AG09319 (cell line): ENCODE data around the gene RYR3.
"Not testable (repeated sequence)": the region's sequence is repeated elsewhere in the genome, so short reads cannot be mapped to it uniquely, and the experiment has no call there.

ENCODE experiments used
- DNase-seq: peaks from one replicate; pipeline ENCODE4 v3.0.0-alpha.2; 2010; ENCODE audit warnings: low read depth; ENCODE audit errors: extremely low read depth
- TF ChIP-seq, protein P1 (sequence below): IDR thresholded peaks from 2 replicates; pipeline ENCODE4 v1.5.1; 2011; ENCODE audit warnings: low read depth, mild to moderate bottlenecking, inconsistent platforms, low read length, moderate library complexity

Gene RYR3

GRCh38 chr15:33808720-33809457 is 498.1 kb downstream of the RYR3 start:
- no peak for DNase-seq
- TF ChIP-seq, protein P1, sequence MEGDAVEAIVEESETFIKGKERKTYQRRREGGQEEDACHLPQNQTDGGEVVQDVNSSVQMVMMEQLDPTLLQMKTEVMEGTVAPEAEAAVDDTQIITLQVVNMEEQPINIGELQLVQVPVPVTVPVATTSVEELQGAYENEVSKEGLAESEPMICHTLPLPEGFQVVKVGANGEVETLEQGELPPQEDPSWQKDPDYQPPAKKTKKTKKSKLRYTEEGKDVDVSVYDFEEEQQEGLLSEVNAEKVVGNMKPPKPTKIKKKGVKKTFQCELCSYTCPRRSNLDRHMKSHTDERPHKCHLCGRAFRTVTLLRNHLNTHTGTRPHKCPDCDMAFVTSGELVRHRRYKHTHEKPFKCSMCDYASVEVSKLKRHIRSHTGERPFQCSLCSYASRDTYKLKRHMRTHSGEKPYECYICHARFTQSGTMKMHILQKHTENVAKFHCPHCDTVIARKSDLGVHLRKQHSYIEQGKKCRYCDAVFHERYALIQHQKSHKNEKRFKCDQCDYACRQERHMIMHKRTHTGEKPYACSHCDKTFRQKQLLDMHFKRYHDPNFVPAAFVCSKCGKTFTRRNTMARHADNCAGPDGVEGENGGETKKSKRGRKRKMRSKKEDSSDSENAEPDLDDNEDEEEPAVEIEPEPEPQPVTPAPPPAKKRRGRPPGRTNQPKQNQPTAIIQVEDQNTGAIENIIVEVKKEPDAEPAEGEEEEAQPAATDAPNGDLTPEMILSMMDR: no peak

GRCh38 chr15:33810073-33810595 is 499.4 kb downstream of the RYR3 start:
- TF ChIP-seq, protein P1: no peak
- no peak for DNase-seq

- no peak for DNase-seq
- TF ChIP-seq, protein P1: no peak
These were observed 500.0 kb downstream of the RYR3 start for GRCh38 chr15:33810806-33811205.

DNA sequence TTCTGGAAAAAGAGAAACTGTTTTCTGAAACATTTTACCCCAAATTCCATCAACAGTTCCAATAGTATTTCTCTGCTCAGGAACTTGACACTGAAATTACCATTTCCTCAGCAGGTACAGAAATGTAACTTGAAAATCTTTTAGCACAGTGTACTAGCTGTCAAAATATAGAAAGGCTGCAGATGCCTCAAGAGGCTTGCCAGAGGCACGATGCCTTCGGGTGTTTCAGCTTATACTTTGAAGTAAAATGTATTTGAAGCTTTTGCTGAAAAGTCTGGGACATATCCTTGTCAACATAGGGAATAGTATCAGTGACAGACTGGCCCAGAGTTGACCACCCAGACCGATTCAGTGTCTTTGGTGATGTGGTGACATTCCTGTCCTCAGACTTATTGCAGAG is 503.1 kb downstream of the RYR3 start:
- TF ChIP-seq, protein P1: no peak
- no peak for DNase-seq

GRCh38 chr15:33819499-33819898 is 508.7 kb downstream of the RYR3 start:
- DNase-seq: not testable (repeated sequence)

- no peak for DNase-seq
- TF ChIP-seq, protein P1: no peak
These were observed 511.7 kb downstream of the RYR3 start for GRCh38 chr15:33822479-33822878.

- no peak for DNase-seq
- TF ChIP-seq, protein P1: no peak
These were observed 512.4 kb downstream of the RYR3 start for GRCh38 chr15:33823119-33823518.

GRCh38 chr15:33825453-33825852 is 514.7 kb downstream of the RYR3 start:
- no peak for DNase-seq
- TF ChIP-seq, protein P1: no peak
